ENCODE results near the gene RAB40A. TPM values are rescaled to one million over a fixed set of nuclear protein-coding genes. Genes with fewer than 3 reads are reported as not detected.

The RAB40A gene
- total RNA-seq, 1 donor from 2014 or later, result 0.52 TPM

DNA sequence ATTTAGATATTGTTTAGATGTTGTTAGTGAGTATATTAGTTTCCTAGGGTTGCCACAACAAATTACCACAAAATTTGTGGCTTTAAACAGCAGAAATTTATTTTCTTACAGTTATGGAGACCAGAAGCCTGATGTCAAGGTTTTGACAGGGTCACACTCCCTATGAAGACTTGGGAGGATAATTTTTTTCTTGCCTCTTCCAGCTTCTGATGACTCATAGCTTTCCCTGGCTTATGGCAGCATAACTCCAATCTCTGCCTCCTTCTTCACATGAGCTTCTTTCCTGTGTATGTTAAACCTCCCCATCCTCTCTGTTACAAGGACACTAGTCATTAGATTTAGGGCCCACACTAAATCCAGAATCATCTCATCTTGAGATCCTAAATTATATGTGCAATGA, 20.9 kb upstream of the RAB40A start:
- Histone ChIP-seq H3K27ac (ENCODE audit: low read depth, low read length) (no peak overlapping the region), H3K9ac (ENCODE audit: low read depth in 1 of 3, low read length in 3 of 3) (no peak overlapping the region), H3K4me3 (ENCODE audit: low read length in 3 of 3) (no peak overlapping the region), H3K4me1 (ENCODE audit: control insufficient read depth in 3 of 3, insufficient read depth in 3 of 3, low read length in 3 of 3) (no peaks in the 10 kb centered on the region), H3K36me3 (ENCODE audit: control insufficient read depth in 3 of 3, insufficient read depth in 3 of 3, low read length in 3 of 3) (no peaks in the 10 kb centered on the region), H3K9me3 (ENCODE audit: control insufficient read depth in 3 of 3, low read length in 3 of 3) (no peaks in the 10 kb centered on the region), H3K27me3 (ENCODE audit: control insufficient read depth in 3 of 3, insufficient read depth in 3 of 3, low read length in 3 of 3) (peaks cover 0 to 3% (median 0%) of the 10 kb centered on the region in 3 donors)

DNA sequence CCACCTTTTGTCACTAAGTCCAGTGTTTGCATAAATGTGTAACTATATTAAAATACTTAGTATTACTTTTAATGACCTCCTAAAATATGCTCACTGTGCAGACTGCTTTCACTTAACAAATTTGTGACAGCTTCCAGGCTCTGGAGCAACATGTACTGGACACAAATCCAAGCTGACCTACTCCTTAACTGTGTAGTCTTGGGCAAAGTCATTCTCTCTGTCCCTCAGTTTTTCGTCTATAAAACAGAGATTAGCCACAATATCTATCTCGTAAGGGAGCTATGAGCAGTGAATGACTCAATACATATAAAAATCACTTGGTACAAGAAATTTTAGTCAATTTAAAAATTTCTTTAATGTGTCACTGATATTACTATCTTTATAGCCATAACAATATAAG, 20.4 kb upstream of the RAB40A start:
- no peaks in the 10 kb centered on the region for H3K4me1 ChIP-seq (ENCODE audit: control insufficient read depth in 3 of 3, insufficient read depth in 3 of 3, low read length in 3 of 3)
- H3K36me3 ChIP-seq (ENCODE audit: control insufficient read depth in 3 of 3, insufficient read depth in 3 of 3, low read length in 3 of 3), result no peaks in the 10 kb centered on the region
- no peaks in the 10 kb centered on the region for H3K9me3 ChIP-seq (ENCODE audit: control insufficient read depth in 3 of 3, low read length in 3 of 3)
- peaks cover 0 to 3% (median 0%) of the 10 kb centered on the region in 3 donors for H3K27me3 ChIP-seq (ENCODE audit: control insufficient read depth in 3 of 3, insufficient read depth in 3 of 3, low read length in 3 of 3)
- H3K27ac ChIP-seq (ENCODE audit: low read depth, low read length), result no peak overlapping the region
- H3K4me3 ChIP-seq (ENCODE audit: low read length in 3 of 3), result no peak overlapping the region
- H3K9ac ChIP-seq (ENCODE audit: low read depth in 1 of 3, low read length in 3 of 3), result no peak overlapping the region

- Histone ChIP-seq H3K9ac (ENCODE audit: low read depth in 1 of 3, low read length in 3 of 3) (no peak overlapping the region), H3K36me3 (ENCODE audit: control insufficient read depth in 3 of 3, insufficient read depth in 3 of 3, low read length in 3 of 3) (no peaks in the 10 kb centered on the region), H3K4me1 (ENCODE audit: control insufficient read depth in 3 of 3, insufficient read depth in 3 of 3, low read length in 3 of 3) (no peaks in the 10 kb centered on the region), H3K27ac (ENCODE audit: low read depth, low read length) (no peak overlapping the region), H3K9me3 (ENCODE audit: control insufficient read depth in 3 of 3, low read length in 3 of 3) (no peaks in the 10 kb centered on the region), H3K4me3 (ENCODE audit: low read length in 3 of 3) (no peak overlapping the region), H3K27me3 (ENCODE audit: control insufficient read depth in 3 of 3, insufficient read depth in 3 of 3, low read length in 3 of 3) (no peaks in the 10 kb centered on the region)
These were observed 19.4 kb upstream of the RAB40A start for GRCh38 chrX:103538728-103539127.

GRCh38 chrX:103537871-103538387, 18.6 kb upstream of the RAB40A start:
- no peak overlapping the region for H3K27ac ChIP-seq (ENCODE audit: low read depth, low read length)

GRCh38 chrX:103536732-103537131, 17.4 kb upstream of the RAB40A start:
- no peak overlapping the region for H3K9ac ChIP-seq (ENCODE audit: low read depth in 1 of 3, low read length in 3 of 3)
- H3K27ac ChIP-seq (ENCODE audit: low read depth, low read length), result no peak overlapping the region
- no peaks in the 10 kb centered on the region for H3K9me3 ChIP-seq (ENCODE audit: control insufficient read depth in 3 of 3, low read length in 3 of 3)
- no peaks in the 10 kb centered on the region for H3K36me3 ChIP-seq (ENCODE audit: control insufficient read depth in 3 of 3, insufficient read depth in 3 of 3, low read length in 3 of 3)
- H3K27me3 ChIP-seq (ENCODE audit: control insufficient read depth in 3 of 3, insufficient read depth in 3 of 3, low read length in 3 of 3), result peaks cover 0 to 3% (median 0%) of the 10 kb centered on the region in 3 donors
- H3K4me3 ChIP-seq (ENCODE audit: low read length in 3 of 3), result no peak overlapping the region
- no peaks in the 10 kb centered on the region for H3K4me1 ChIP-seq (ENCODE audit: control insufficient read depth in 3 of 3, insufficient read depth in 3 of 3, low read length in 3 of 3)

More at GRCh38 chrX:103537871-103538387, 18.6 kb upstream of the RAB40A start:
- no peaks in the 10 kb centered on the region for H3K36me3 ChIP-seq (ENCODE audit: control insufficient read depth in 3 of 3, insufficient read depth in 3 of 3, low read length in 3 of 3)
- H3K4me1 ChIP-seq (ENCODE audit: control insufficient read depth in 3 of 3, insufficient read depth in 3 of 3, low read length in 3 of 3), result no peaks in the 10 kb centered on the region
- no peak overlapping the region for H3K4me3 ChIP-seq (ENCODE audit: low read length in 3 of 3)
- no peaks in the 10 kb centered on the region for H3K27me3 ChIP-seq (ENCODE audit: control insufficient read depth in 3 of 3, insufficient read depth in 3 of 3, low read length in 3 of 3)
- no peak overlapping the region for H3K9ac ChIP-seq (ENCODE audit: low read depth in 1 of 3, low read length in 3 of 3)
- no peaks in the 10 kb centered on the region for H3K9me3 ChIP-seq (ENCODE audit: control insufficient read depth in 3 of 3, low read length in 3 of 3)

- H3K9me3 ChIP-seq (ENCODE audit: control insufficient read depth in 3 of 3, low read length in 3 of 3), result no peaks in the 10 kb centered on the region
- H3K4me1 ChIP-seq (ENCODE audit: control insufficient read depth in 3 of 3, insufficient read depth in 3 of 3, low read length in 3 of 3), result no peaks in the 10 kb centered on the region
- no peaks in the 10 kb centered on the region for H3K36me3 ChIP-seq (ENCODE audit: control insufficient read depth in 3 of 3, insufficient read depth in 3 of 3, low read length in 3 of 3)
- H3K27ac ChIP-seq (ENCODE audit: low read depth, low read length), result no peak overlapping the region
- no peak overlapping the region for H3K9ac ChIP-seq (ENCODE audit: low read depth in 1 of 3, low read length in 3 of 3)
- peaks cover 0 to 3% (median 0%) of the 10 kb centered on the region in 3 donors for H3K27me3 ChIP-seq (ENCODE audit: control insufficient read depth in 3 of 3, insufficient read depth in 3 of 3, low read length in 3 of 3)
- H3K4me3 ChIP-seq (ENCODE audit: low read length in 3 of 3), result no peak overlapping the region
These were observed 16.8 kb upstream of the RAB40A start for GRCh38 chrX:103536071-103536470.

DNA sequence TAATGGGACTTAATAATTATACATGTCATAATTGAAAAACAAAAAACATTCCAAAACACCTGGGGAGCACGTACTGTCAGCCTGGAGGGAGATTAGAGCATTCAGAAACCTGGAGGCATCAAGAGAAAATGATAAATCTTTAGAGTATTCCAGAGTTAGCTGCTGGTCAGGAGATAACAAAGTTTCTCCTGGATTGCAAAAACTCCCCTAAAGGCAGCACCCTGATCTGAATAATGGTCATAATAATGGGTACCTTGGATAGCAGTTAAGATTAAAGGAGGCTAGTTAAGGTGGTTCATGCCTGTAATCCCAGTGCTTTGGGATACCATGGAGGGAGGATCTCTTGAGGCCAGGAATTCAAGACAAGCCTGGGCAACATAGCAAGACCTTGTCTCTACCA, 15.9 kb upstream of the RAB40A start:
- Histone ChIP-seq H3K9ac (ENCODE audit: low read depth in 1 of 3, low read length in 3 of 3) (no peak overlapping the region), H3K4me3 (ENCODE audit: low read length in 3 of 3) (no peak overlapping the region), H3K4me1 (ENCODE audit: control insufficient read depth in 3 of 3, insufficient read depth in 3 of 3, low read length in 3 of 3) (no peaks in the 10 kb centered on the region)

DNA sequence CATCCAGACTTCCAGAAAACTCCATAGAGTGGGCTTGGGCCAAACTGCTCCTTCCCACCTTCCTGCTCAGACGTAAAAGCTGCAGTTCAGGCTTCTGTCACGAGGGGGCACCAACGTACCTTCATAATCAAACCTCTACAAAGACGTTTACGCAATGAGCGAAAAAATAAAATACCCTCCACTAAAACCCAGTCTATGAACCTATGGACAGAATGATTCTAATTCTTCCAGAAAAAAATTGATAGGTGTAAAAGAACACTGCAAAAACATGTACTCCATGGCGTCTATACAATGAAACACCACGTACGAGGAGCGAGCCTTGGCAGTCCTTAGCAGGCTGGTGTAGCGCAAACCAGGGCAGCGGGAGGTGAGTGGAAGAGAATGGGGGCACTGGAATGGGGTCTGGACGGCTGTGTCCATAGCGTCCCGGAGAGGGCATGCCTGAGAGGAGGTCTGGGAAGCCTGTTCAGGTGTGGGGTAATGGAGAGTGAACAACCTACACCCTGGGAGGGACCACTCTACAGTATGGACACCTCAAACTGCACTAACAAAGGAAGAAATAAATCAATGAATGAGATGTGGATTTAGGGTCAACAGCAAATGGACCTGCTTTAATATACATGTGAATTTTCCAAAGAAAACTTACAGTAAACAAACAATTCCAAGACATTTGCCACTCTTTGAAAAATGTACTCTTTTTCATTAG, 14.4 kb upstream of the RAB40A start:
- H3K27me3 ChIP-seq (ENCODE audit: control insufficient read depth in 3 of 3, insufficient read depth in 3 of 3, low read length in 3 of 3), result peaks cover 0 to 6% (median 0%) of the 10 kb centered on the region in 3 donors
- H3K27ac ChIP-seq (ENCODE audit: low read depth, low read length), result no peak overlapping the region
- peak overlapping the region; percentile 68 to 76 (median 68) for H3K9ac ChIP-seq (ENCODE audit: low read depth in 1 of 3, low read length in 3 of 3)
- peak overlapping the region; percentile 49 to 73 (median 67) for H3K4me3 ChIP-seq (ENCODE audit: low read length in 3 of 3)
- H3K36me3 ChIP-seq (ENCODE audit: control insufficient read depth in 3 of 3, insufficient read depth in 3 of 3, low read length in 3 of 3), result no peaks in the 10 kb centered on the region
- H3K4me1 ChIP-seq (ENCODE audit: control insufficient read depth in 3 of 3, insufficient read depth in 3 of 3, low read length in 3 of 3), result no peaks in the 10 kb centered on the region
- no peaks in the 10 kb centered on the region for H3K9me3 ChIP-seq (ENCODE audit: control insufficient read depth in 3 of 3, low read length in 3 of 3)

More for the DNA sequence above, 15.9 kb upstream of the RAB40A start:
- Histone ChIP-seq H3K27me3 (ENCODE audit: control insufficient read depth in 3 of 3, insufficient read depth in 3 of 3, low read length in 3 of 3) (peaks cover 0 to 3% (median 0%) of the 10 kb centered on the region in 3 donors), H3K36me3 (ENCODE audit: control insufficient read depth in 3 of 3, insufficient read depth in 3 of 3, low read length in 3 of 3) (no peaks in the 10 kb centered on the region), H3K9me3 (ENCODE audit: control insufficient read depth in 3 of 3, low read length in 3 of 3) (no peaks in the 10 kb centered on the region), H3K27ac (ENCODE audit: low read depth, low read length) (no peak overlapping the region)

- H3K36me3 ChIP-seq (ENCODE audit: control insufficient read depth in 3 of 3, insufficient read depth in 3 of 3, low read length in 3 of 3), result no peaks in the 10 kb centered on the region
- H3K27ac ChIP-seq (ENCODE audit: low read depth, low read length), result no peak overlapping the region
- H3K4me3 ChIP-seq (ENCODE audit: low read length in 3 of 3), result no peak overlapping the region
- H3K9ac ChIP-seq (ENCODE audit: low read depth in 1 of 3, low read length in 3 of 3), result no peak overlapping the region
- H3K9me3 ChIP-seq (ENCODE audit: control insufficient read depth in 3 of 3, low read length in 3 of 3), result no peaks in the 10 kb centered on the region
- no peaks in the 10 kb centered on the region for H3K4me1 ChIP-seq (ENCODE audit: control insufficient read depth in 3 of 3, insufficient read depth in 3 of 3, low read length in 3 of 3)
- H3K27me3 ChIP-seq (ENCODE audit: control insufficient read depth in 3 of 3, insufficient read depth in 3 of 3, low read length in 3 of 3), result peaks cover 0 to 6% (median 0%) of the 10 kb centered on the region in 3 donors
These were observed 11.7 kb upstream of the RAB40A start for GRCh38 chrX:103531002-103531401.

DNA sequence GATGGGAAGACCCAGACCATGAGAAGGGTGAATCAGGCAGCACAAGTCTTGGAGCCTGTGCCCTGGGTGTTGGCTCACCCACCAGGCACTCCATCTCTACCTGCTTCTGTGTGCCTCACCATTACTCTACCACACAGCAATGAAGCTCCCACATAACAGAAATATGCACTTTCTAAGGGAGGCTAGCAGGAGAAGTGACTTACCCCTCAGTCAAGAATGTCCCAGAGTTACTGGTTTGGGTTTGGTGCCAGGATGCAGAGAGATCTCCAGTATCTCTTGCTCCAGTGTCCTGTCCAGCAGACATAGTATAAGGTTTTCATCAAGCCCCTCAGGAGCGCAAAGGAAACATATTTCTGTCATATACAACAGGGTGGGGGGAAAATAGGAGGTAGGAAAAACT, 11.3 kb upstream of the RAB40A start:
- Histone ChIP-seq H3K4me3 (ENCODE audit: low read length in 3 of 3) (no peak overlapping the region), H3K27ac (ENCODE audit: low read depth, low read length) (no peak overlapping the region), H3K9me3 (ENCODE audit: control insufficient read depth in 3 of 3, low read length in 3 of 3) (no peaks in the 10 kb centered on the region), H3K27me3 (ENCODE audit: control insufficient read depth in 3 of 3, insufficient read depth in 3 of 3, low read length in 3 of 3) (peaks cover 0 to 6% (median 0%) of the 10 kb centered on the region in 3 donors), H3K9ac (ENCODE audit: low read depth in 1 of 3, low read length in 3 of 3) (no peak overlapping the region), H3K36me3 (ENCODE audit: control insufficient read depth in 3 of 3, insufficient read depth in 3 of 3, low read length in 3 of 3) (no peaks in the 10 kb centered on the region), H3K4me1 (ENCODE audit: control insufficient read depth in 3 of 3, insufficient read depth in 3 of 3, low read length in 3 of 3) (no peaks in the 10 kb centered on the region)
